Dedifferentiated amniotic fluid mesenchymal stem cell (primary cell): ENCODE results near the gene RND3.
A peak's percentile ranks its signal among the peaks of the same experiment; 100 is the strongest.

Experiments used
- DNase-seq: peaks from one replicate; pipeline ENCODE4 v3.0.0-alpha.2; 2016; ENCODE audit errors: extremely low spot score

Gene RND3

GRCh38 chr2:150476286-150476685 is 11.2 kb downstream of the RND3 start:
- peak; percentile 25 for DNase-seq

- no peak for DNase-seq
Measured at GRCh38 chr2:150475479-150476250, 11.8 kb downstream of the RND3 start.

GRCh38 chr2:150474326-150475074 is 13.0 kb downstream of the RND3 start:
- DNase-seq, result no peak

DNA sequence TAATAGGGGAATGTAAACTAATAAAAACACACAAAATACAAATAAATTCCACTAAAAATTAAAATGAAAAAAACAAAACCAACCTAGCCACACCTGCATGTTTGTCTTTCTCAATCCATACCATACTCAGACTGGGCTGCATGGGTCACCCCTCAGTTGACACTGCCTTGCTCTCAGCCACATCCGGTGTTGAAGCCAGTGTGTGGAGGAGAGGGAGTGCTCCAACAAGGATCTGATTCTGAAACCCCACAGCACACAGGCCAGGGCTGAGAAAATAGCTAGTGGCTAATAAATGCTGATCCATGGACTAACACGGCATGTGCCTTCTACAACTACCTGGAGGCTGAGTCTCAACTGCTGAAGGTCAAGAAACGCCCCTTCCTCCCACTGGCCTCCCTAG is 13.7 kb downstream of the RND3 start:
- DNase-seq, result no peak

DNA sequence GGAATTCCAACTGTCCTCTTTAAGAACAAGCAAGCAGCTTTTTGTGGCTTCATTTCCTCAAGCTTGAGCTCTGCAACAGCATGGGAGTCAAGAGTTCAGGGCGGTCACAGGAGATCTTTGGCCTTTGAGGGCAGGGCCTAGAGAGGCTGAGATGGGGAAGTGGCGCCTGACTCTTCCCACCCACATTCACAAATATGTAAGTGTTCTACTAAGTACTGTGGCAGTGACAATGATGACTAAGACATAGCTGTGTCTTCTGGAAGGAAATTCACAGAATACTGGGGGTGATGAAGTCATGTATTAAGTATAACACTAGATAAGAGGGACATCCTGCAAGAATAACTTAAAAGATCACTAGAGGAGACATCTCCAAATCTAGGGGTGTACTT is 15.0 kb downstream of the RND3 start:
- peak; percentile 67 for DNase-seq

GRCh38 chr2:150471813-150472510 is 15.5 kb downstream of the RND3 start:
- no peak for DNase-seq

GRCh38 chr2:150470435-150470834 is 17.0 kb downstream of the RND3 start:
- no peak for DNase-seq

GRCh38 chr2:150469706-150470274 is 17.7 kb downstream of the RND3 start:
- DNase-seq, result no peak

- DNase-seq, result no peak
Measured at GRCh38 chr2:150468350-150468960, 19.0 kb downstream of the RND3 start.

- no peak for DNase-seq
Measured at GRCh38 chr2:150467621-150467963, 19.9 kb downstream of the RND3 start.

DNA sequence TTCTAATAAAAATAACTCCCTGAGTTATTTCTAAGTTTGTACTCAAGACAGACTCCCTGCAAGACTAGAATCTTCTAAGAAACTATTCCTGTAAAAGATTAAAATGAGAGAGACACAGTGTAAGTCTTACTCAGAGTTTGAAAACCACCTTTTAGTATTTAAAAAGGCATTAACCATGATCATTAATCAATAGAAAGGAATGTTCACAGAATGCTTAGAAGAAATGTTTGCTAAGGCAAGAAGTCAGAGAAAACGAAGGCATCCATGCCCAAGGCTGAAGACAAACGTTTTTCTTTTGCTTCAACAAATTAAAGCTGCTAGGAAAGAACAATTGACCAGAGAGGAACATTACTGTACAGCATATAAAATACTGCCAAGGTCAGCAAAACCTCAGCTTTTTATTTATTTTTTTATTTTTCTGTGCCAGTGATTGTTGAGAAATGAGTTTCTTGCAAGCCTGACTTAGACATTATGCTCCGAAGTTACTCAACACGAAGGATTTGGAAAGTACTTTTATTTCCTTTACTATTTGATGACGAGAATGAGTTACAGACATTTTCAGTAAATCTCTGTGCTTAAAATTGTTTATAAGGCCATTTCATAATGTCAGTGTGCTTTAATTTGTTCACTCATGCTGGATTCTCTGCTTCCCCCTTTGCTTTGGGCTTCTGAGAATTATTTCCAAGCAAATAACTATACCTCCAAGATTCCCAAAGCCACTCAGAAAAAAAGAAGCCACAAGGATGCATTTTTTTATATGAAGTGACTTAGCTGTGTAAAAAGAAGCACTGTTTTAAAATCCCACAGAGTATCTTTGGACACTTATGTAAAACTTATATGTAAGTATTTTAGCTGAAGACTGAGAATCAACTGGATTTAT is 20.5 kb downstream of the RND3 start:
- DNase-seq, result peak; percentile 63

DNA sequence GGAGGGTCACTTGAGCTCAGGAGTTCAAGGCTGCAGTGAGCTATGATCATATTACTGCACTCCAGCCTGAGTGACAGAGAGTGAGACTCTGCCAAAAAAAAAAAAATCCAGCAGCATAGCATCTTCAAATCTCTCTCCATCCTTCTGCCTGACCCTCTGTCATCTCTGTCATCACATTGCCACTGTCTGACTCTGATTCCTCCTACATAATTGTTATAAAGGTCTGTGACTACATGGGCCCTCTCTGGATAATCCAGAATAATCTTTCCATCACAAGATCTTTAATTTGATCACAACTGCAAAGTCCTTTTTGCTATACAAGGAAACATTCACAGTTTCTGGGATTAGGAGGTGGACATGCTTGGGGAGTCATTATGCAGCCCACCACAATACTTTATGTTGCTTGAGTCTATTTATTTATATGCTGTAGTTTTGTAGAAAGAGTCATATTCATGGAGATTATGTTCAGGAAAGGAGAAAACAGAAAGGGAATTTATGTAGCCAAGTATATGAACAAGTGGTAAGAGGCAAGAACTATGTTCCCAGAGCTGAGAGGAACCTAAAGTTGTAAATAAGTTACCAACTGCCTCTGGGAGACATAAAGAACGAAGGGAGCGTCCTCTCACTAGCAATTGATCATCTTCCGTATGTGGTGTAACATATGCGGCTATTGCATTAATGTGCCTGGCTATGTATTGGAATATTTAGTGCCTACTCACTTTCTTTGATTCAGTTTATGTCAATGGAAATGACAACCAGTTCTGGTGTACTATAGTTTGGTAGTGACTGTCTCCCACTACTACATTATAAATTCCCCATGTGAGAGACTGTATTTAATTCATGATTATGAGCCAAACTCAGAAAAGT is 21.5 kb downstream of the RND3 start:
- DNase-seq, result no peak

DNA sequence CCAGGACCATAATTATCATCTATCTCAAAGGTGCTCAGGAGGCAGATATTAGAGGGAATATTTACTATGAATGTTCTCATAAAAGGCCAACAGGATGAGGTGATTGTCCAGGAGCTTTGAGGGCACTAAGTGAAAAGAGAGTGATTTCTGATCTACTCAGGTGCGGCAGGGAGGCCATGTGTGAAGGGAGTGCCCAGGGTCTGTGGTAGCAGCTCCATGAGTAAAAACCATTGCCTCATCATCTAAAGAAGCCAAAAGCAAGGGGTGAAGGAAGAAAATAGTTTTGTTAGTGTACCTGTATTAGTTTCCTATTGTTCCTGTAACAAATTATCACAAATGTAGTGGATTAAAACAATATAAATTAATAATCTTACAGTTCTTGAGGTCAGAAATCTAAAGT is 22.5 kb downstream of the RND3 start:
- no peak for DNase-seq

GRCh38 chr2:150464270-150464669 is 23.2 kb downstream of the RND3 start:
- DNase-seq, result no peak

GRCh38 chr2:150462770-150463169 is 24.7 kb downstream of the RND3 start:
- no peak for DNase-seq

- no peak for DNase-seq
Measured at GRCh38 chr2:150459281-150459680, 28.2 kb downstream of the RND3 start.

GRCh38 chr2:150450765-150451164 is 36.7 kb downstream of the RND3 start:
- DNase-seq, result no peak

DNA sequence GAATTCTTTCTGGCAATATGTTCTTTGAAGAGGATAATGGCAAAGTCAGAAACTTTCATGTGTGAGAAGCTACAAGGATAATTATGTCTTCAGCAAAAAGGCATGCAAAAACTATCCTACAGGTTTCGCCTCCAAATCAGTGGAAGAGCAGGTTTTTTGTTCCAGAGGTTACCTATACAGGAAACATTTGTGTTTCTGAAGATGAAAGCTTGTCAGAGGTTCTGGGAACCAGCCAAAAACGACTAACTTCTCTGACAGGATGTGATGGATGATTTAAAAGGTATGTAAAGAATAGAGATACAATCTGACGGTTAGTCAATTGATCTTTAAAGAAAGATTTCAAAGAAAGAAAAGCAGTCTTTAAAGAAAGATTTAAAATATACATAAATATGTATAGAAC is 37.6 kb downstream of the RND3 start:
- DNase-seq, result no peak

DNA sequence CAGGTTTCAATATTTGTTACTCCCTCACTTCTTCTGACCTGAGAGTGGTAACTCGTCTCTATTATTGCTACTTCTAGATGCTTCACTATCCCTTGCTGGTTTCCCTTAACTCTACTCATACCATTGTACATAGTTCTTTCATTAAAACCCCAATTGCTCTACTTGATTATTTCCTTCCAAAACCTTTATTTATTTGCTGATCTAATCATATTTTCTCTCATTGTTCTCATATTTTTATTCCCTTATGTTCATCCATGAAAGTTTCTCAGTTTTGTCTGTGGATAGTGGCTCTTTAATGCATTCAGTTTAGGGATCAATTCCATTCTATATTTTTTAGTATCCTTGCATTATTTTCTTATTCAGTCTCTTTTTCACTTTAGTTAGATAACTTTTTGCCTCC is 42.1 kb downstream of the RND3 start:
- DNase-seq, result no peak

DNA sequence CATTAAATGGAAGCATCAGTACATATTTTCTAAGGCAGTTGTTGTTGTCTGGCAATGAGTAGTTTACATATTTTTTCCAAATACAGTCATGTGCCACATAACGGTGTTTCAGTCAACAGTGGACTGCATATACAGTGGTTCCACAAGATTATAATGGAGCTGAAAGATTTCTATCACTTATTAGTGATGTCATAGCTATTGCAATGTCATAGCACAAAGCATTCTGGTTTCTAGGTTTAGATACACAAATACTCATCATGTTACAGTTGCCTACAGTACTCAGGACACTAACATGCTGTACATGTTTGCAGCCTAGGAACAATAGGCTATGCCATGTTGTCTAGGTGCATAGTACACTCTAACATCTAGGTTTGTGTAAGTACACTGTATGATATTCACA is 45.0 kb downstream of the RND3 start:
- no peak for DNase-seq
